ENCODE results near the gene MAPK12.

- TF ChIP-seq POLR2AphosphoS5 (IDR thresholded peaks at IDR 0.05) (peak; percentile 9), EP300 (IDR thresholded peaks at IDR 0.05) (no peak), CTCF (IDR thresholded peaks at IDR 0.05) (peak in 3 of 4 experiments; percentile 17 to 55 (median 48)), POLR2A (IDR thresholded peaks at IDR 0.05) (no peak)
Observed at GRCh38 chr22:50267591-50268390, 6.3 kb upstream of the MAPK12 start.
